Prostate gland (tissue), 2 donors: ENCODE results near the gene PTGES.

ENCODE experiments used
- CTCF ChIP-seq, 4 experiments: fragments of 200-600 bp in 2 of 4; fragments of 450-650 bp in 2 of 4; sonication (generic) in 2 of 4; IDR thresholded peaks; 1 replicate in 3 of 4; 2 replicates in 1 of 4; pipeline ENCODE4 v1.5.1; 2016 to 2019; ENCODE audit warnings: antibody characterized with exemption in 4 of 4, mild to moderate bottlenecking in 2 of 4, moderate library complexity in 2 of 4
- POLR2A ChIP-seq: fragments of 450-650 bp; IDR thresholded peaks from one replicate; pipeline ENCODE4 v1.6.1; 2016; ENCODE audit warnings: antibody characterized with exemption, mild to moderate bottlenecking

- TF ChIP-seq CTCF (IDR thresholded peaks at IDR 0.05) (no peak), POLR2A (no peak)
These were observed 57.0 kb downstream of the PTGES start for GRCh38 chr9:129695870-129696269.
